Liver (tissue), 9 donors: ENCODE results near the gene SKAP2. TPM values are rescaled to one million over a fixed set of nuclear protein-coding genes. Genes with fewer than 3 reads are reported as not detected.
A peak's percentile ranks its signal among the peaks of the same experiment; 100 is the strongest.

ENCODE experiments used
- DNase-seq: peaks from one replicate; pipeline ENCODE4 v3.0.0-alpha.2; 2017; ENCODE audit warnings: low spot score
- H3K27ac ChIP-seq, 2 donors: one replicate each; pipeline ENCODE4 v1.7.0; 2013; ENCODE audit warnings: inconsistent platforms in 2 of 2, low read length in 2 of 2, control low read depth in 1 of 2, low read depth in 1 of 2, mild to moderate bottlenecking in 1 of 2
- H3K27me3 ChIP-seq, 4 donors: one replicate each; pipeline versions ENCODE4 v1.6.1 to v1.7.0; 2013; ENCODE audit warnings: low read length in 3 of 4, inconsistent platforms in 1 of 4, mild to moderate bottlenecking in 1 of 4, moderate library complexity in 1 of 4; ENCODE audit not compliant: control insufficient read depth in 4 of 4, insufficient read depth in 4 of 4
- H3K36me3 ChIP-seq, 4 donors: one replicate each; pipeline versions ENCODE4 v1.6.1 to v1.7.0; 2013; ENCODE audit warnings: low read length in 3 of 4, mild to moderate bottlenecking in 3 of 4, low read depth in 1 of 4, moderate library complexity in 1 of 4; ENCODE audit not compliant: control insufficient read depth in 4 of 4, insufficient read depth in 3 of 4
- H3K4me1 ChIP-seq, 4 donors: one replicate each; pipeline versions ENCODE4 v1.6.1 to v1.7.0; 2013; ENCODE audit warnings: low read length in 3 of 4, mild to moderate bottlenecking in 3 of 4, moderate library complexity in 1 of 4; ENCODE audit not compliant: control insufficient read depth in 4 of 4, insufficient read depth in 4 of 4
- H3K4me3 ChIP-seq, 3 donors: one replicate each; pipeline versions ENCODE4 v1.6.1 to v1.7.0; 2013; ENCODE audit warnings: low read length in 3 of 3, control low read depth in 1 of 3, low read depth in 1 of 3, mild to moderate bottlenecking in 1 of 3
- H3K9ac ChIP-seq, 2 donors: one replicate each; pipeline ENCODE4 v1.7.0; 2013; ENCODE audit warnings: low read length in 2 of 2, mild to moderate bottlenecking in 2 of 2, moderate library complexity in 2 of 2, control low read depth in 1 of 2, low read depth in 1 of 2
- H3K9me3 ChIP-seq, 4 donors: one replicate each; pipeline versions ENCODE4 v1.6.1 to v1.7.0; 2013; ENCODE audit warnings: low read length in 3 of 4; ENCODE audit not compliant: control insufficient read depth in 4 of 4
- CTCF ChIP-seq: fragments of 150-350 bp; IDR thresholded peaks from 2 replicates; pipeline ENCODE4 v1.5.1; 2017; ENCODE audit warnings: improper control_type of control experiment, low read depth, low read length; ENCODE audit not compliant: missing input control
- GABPA ChIP-seq, 2 donors: IDR thresholded peaks in 1 of 2; conservative IDR thresholded peaks in 1 of 2; 2 replicates each; pipeline ENCODE4 v1.6.1; 2016; ENCODE audit warnings: antibody characterized with exemption in 2 of 2, mild to moderate bottlenecking in 1 of 2, moderate library complexity in 1 of 2
- HNF4A ChIP-seq, 2 donors: conservative IDR thresholded peaks; 2 replicates each; pipeline ENCODE4 v1.6.1; 2016; ENCODE audit warnings: antibody characterized with exemption in 2 of 2, mild to moderate bottlenecking in 2 of 2
- HNF4G ChIP-seq: IDR thresholded peaks from 2 replicates; pipeline ENCODE4 v1.6.1; 2016; ENCODE audit warnings: antibody characterized with exemption
- JUND ChIP-seq, 2 donors: IDR thresholded peaks; 2 replicates each; pipeline ENCODE4 v1.6.1; 2016; ENCODE audit warnings: antibody characterized with exemption in 2 of 2
- NR2F2 ChIP-seq: IDR thresholded peaks from 2 replicates; pipeline ENCODE4 v1.6.1; 2016; ENCODE audit warnings: antibody characterized with exemption
- RAD21 ChIP-seq, 2 donors: IDR thresholded peaks; 2 replicates each; pipeline ENCODE4 v1.6.1; 2016; ENCODE audit warnings: antibody characterized with exemption in 2 of 2, mild to moderate bottlenecking in 2 of 2
- RXRA ChIP-seq, 2 donors: IDR thresholded peaks; 2 replicates each; pipeline ENCODE4 v1.6.1; 2017 to 2018; ENCODE audit warnings: antibody characterized with exemption in 2 of 2, mild to moderate bottlenecking in 1 of 2
- SP1 ChIP-seq: IDR thresholded peaks from 2 replicates; pipeline ENCODE4 v1.6.1; 2018; ENCODE audit warnings: antibody characterized with exemption, mild to moderate bottlenecking
- TAF1 ChIP-seq: conservative IDR thresholded peaks from 2 replicates; pipeline ENCODE4 v1.6.1; 2016; ENCODE audit warnings: antibody characterized with exemption, mild to moderate bottlenecking
- YY1 ChIP-seq: IDR thresholded peaks from 2 replicates; pipeline ENCODE4 v1.6.1; 2016; ENCODE audit warnings: antibody characterized with exemption, mild to moderate bottlenecking
- ZBTB33 ChIP-seq: IDR thresholded peaks from 2 replicates; pipeline ENCODE4 v1.6.1; 2016; ENCODE audit warnings: antibody characterized with exemption
- WGBS: extraction: QIAGEN DNeasy Blood & Tissue Kit; methylation state at CpG from one replicate; pipeline ENCODE4 v1.1.7; 2013; 5-methylcytosine and 5-hydroxymethylcytosine counted together
- polyA plus RNA-seq, 2 donors: library from polyadenylated mRNA; stranded (reverse) in 1 of 2; unstranded in 1 of 2; fragments of 200-250 nt in 1 of 2; fragments of >200 nt in 1 of 2; fragmentation: Nextera tagmentation in 1 of 2; extraction: Ambion mirVana in 1 of 2; gene quantifications; one replicate each; pipeline versions ENCODE4 v1.2.1 to v1.2.3, GENCODE V29; 2013 to 2015
- total RNA-seq, 2 donors: library from RNA; depleted of rRNA; stranded (reverse); fragments of >200 nt; gene quantifications; one replicate each; pipeline ENCODE4 v1.2.3, GENCODE V29; 2014
- TF ChIP-seq, protein P1 (sequence below): IDR thresholded peaks from 2 replicates; pipeline ENCODE4 v1.6.1; 2016; ENCODE audit warnings: antibody characterized with exemption
- donor health status: healthy.
- donor health status: healthy.
- donor health status: healthy.
- donor health status: healthy.
- donor health status: healthy.

Gene SKAP2
- total and polyA plus RNA-seq, 4 donors: 3.4 to 9.2 (median 5.1) TPM

DNA sequence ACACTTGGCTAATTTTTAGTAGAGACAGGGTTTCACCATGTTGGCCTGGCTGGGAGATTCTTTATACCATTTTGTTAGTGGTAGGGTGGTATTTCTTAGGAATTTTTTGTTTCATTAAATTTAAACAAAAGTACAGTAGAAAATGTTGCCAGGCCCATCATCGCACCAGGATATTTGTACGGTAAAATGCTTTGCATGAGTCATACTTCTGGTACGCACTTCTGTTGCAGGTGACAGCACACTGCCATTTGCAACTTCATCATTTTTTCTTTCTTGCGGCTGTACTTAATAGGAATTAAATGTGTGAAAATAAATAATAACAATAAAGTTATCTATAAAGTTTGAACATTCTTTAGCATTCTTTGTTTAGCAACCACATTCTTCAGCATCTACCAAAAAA, 195.6 kb downstream of the SKAP2 start:
- no peak for TF ChIP-seq RAD21 (IDR thresholded peaks at IDR 0.05)
- TF ChIP-seq YY1: no peak
- TF ChIP-seq GABPA (IDR thresholded peaks at IDR 0.05 in 1 of 2, conservative IDR thresholded peaks at IDR 0.05 in 1 of 2): no peak
- TF ChIP-seq SP1: no peak
- TF ChIP-seq, protein P1, sequence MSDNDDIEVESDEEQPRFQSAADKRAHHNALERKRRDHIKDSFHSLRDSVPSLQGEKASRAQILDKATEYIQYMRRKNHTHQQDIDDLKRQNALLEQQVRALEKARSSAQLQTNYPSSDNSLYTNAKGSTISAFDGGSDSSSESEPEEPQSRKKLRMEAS: no peak
- H3K4me3 ChIP-seq: no peak overlapping the region
- H3K27ac ChIP-seq: no peak overlapping the region
- DNase-seq: no peak
- H3K4me1 ChIP-seq: peaks cover 0 to 10% (median 6%) of the 10 kb centered on the region in 4 donors
- no peaks in the 10 kb centered on the region for H3K9me3 ChIP-seq
- H3K9ac ChIP-seq: no peak overlapping the region
- 94% methylated on average over 4 of the region's 4 CpGs for WGBS
- no peaks in the 10 kb centered on the region for H3K36me3 ChIP-seq
- H3K27me3 ChIP-seq: no peaks in the 10 kb centered on the region

DNA sequence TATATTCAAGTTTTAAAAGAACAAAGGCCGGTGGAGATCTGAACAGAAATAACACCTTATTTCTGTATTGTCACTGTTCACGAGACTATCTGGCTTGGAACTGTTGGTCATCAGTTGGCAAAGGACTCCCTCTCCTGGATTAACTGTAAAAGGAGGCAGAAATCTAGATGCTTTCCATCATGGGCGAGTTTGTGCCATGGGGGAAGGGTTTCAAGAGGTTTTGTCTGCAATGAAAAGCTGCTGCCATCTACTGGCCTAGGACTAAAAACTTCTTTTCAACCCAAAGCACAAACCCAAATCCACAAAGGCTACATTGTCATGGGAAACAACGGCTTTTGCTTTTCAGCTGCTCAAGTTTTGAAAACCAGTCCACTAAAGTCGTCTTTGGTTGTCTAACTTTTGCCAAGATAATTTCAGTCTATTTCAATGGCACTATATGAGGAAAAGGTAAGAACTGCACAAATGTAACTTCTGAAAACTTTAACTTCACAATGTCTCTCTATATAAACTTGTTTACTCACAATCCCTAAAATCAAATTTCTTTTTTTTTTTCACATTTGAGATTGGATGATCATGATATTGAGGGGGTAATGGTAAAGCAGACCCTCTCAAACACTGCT, 196.8 kb downstream of the SKAP2 start:
- H3K9me3 ChIP-seq: no peaks in the 10 kb centered on the region
- WGBS: 10% methylated on average over 5 of the region's 5 CpGs
- H3K27ac ChIP-seq: no peak overlapping the region
- TF ChIP-seq RAD21 (IDR thresholded peaks at IDR 0.05) (peak; percentile 95 to 100), RXRA (IDR thresholded peaks at IDR 0.05) (peak; percentile 27 to 41), JUND (IDR thresholded peaks at IDR 0.05) (peak in 1 of 2 donors; percentile 25), TAF1 (no peak), NR2F2 (no peak), CTCF (peak; percentile 80), YY1 (peak; percentile 87), SP1 (no peak), GABPA (IDR thresholded peaks at IDR 0.05 in 1 of 2, conservative IDR thresholded peaks at IDR 0.05 in 1 of 2) (peak in 1 of 2 donors; percentile 17), HNF4G (no peak), HNF4A (conservative IDR thresholded peaks at IDR 0.05) (peak in 1 of 2 donors; percentile 20), ZBTB33 (no peak)
- TF ChIP-seq, protein P1: peak; percentile 36
- no peak overlapping the region for H3K9ac ChIP-seq
- H3K4me3 ChIP-seq: no peak overlapping the region
- peak; percentile 48 for DNase-seq
- H3K27me3 ChIP-seq: no peaks in the 10 kb centered on the region
- peaks cover 0 to 10% (median 6%) of the 10 kb centered on the region in 4 donors for H3K4me1 ChIP-seq
- no peaks in the 10 kb centered on the region for H3K36me3 ChIP-seq
